GM21723 (cell line): Measurements from ENCODE around the gene MYL3.

Experiments used
- ATAC-seq: cut with Tn5 transposase; IDR thresholded peaks from one replicate; pipeline ENCODE4 v1.9.1; 2021; ENCODE audit warnings: mild to moderate bottlenecking, moderate library complexity; ENCODE audit not compliant: unreplicated experiment

MYL3 gene

GRCh38 chr3:46900007-46900292 is 36.7 kb upstream of the MYL3 start:
- ATAC-seq, result no peak

- no peak for ATAC-seq
These were observed 36.1 kb upstream of the MYL3 start for GRCh38 chr3:46899151-46900006.

GRCh38 chr3:46898321-46899150 is 35.3 kb upstream of the MYL3 start:
- ATAC-seq, result no peak

GRCh38 chr3:46897829-46898320 is 34.6 kb upstream of the MYL3 start:
- ATAC-seq, result no peak

GRCh38 chr3:46897031-46897430 is 33.8 kb upstream of the MYL3 start:
- no peak for ATAC-seq

GRCh38 chr3:46896386-46896785 is 33.1 kb upstream of the MYL3 start:
- no peak for ATAC-seq

GRCh38 chr3:46895761-46896160 is 32.5 kb upstream of the MYL3 start:
- ATAC-seq, result no peak

- no peak for ATAC-seq
These were observed 32.0 kb upstream of the MYL3 start for GRCh38 chr3:46895204-46895660.

- ATAC-seq, result no peak
These were observed 31.0 kb upstream of the MYL3 start for GRCh38 chr3:46894256-46894655.

- no peak for ATAC-seq
These were observed 30.5 kb upstream of the MYL3 start for GRCh38 chr3:46893763-46894162.

- no peak for ATAC-seq
These were observed 30.0 kb upstream of the MYL3 start for GRCh38 chr3:46893146-46893748.

GRCh38 chr3:46892285-46893145 is 29.3 kb upstream of the MYL3 start:
- no peak for ATAC-seq

GRCh38 chr3:46891132-46891531 is 27.9 kb upstream of the MYL3 start:
- ATAC-seq, result no peak

GRCh38 chr3:46890132-46890531 is 26.9 kb upstream of the MYL3 start:
- ATAC-seq, result no peak

- ATAC-seq, result no peak
These were observed 26.3 kb upstream of the MYL3 start for GRCh38 chr3:46889381-46890110.

GRCh38 chr3:46888705-46889104 is 25.5 kb upstream of the MYL3 start:
- ATAC-seq, result no peak

GRCh38 chr3:46887980-46888494 is 24.8 kb upstream of the MYL3 start:
- no peak for ATAC-seq

GRCh38 chr3:46885612-46886011 is 22.4 kb upstream of the MYL3 start:
- ATAC-seq, result no peak

- ATAC-seq, result no peak
These were observed 21.7 kb upstream of the MYL3 start for GRCh38 chr3:46884929-46885328.

GRCh38 chr3:46884427-46884826 is 21.2 kb upstream of the MYL3 start:
- ATAC-seq, result no peak
